NCI-H1105 treated with DMSO at 0.1 percent for 48 hours (cell line): ENCODE data around the gene SUSD6.
"Not testable (repeated sequence)": the region's sequence is repeated elsewhere in the genome, so short reads cannot be mapped to it uniquely, and the experiment has no call there.

Experiments
- DNase-seq: peaks from one replicate; lab custom pipeline; 2025; lab: John Stamatoyannopoulos, UW

SUSD6 gene

GRCh38 chr14:69593018-69593677 lies 18.2 kb upstream of the SUSD6 start:
- DNase-seq, result peak; percentile 83

- DNase-seq, result no peak
Measured at GRCh38 chr14:69594846-69595245, 16.6 kb upstream of the SUSD6 start.

GRCh38 chr14:69595336-69595735 lies 16.1 kb upstream of the SUSD6 start:
- DNase-seq, result no peak

- DNase-seq, result not testable (repeated sequence)
Measured at GRCh38 chr14:69599431-69599830, 12.0 kb upstream of the SUSD6 start.

- DNase-seq, result no peak
Measured at GRCh38 chr14:69600304-69600891, 11.0 kb upstream of the SUSD6 start.

- no peak for DNase-seq
Measured at GRCh38 chr14:69605738-69606137, 5.7 kb upstream of the SUSD6 start.

- DNase-seq, result no peak
Measured at GRCh38 chr14:69606258-69607184, 4.9 kb upstream of the SUSD6 start.

- no peak for DNase-seq
Measured at GRCh38 chr14:69610020-69610873, 1.1 kb upstream of the SUSD6 start.

GRCh38 chr14:69610874-69611171 lies 573 bp upstream of the SUSD6 start:
- DNase-seq, result no peak

GRCh38 chr14:69612014-69612782 lies 802 bp downstream of the SUSD6 start:
- peak; percentile 55 for DNase-seq

- peak; percentile 55 for DNase-seq
Measured at GRCh38 chr14:69612783-69613130, 1.4 kb downstream of the SUSD6 start.

GRCh38 chr14:69613312-69614073 lies 2.1 kb downstream of the SUSD6 start:
- no peak for DNase-seq

- DNase-seq, result no peak
Measured at GRCh38 chr14:69614592-69614991, 3.2 kb downstream of the SUSD6 start.

- DNase-seq, result no peak
Measured at GRCh38 chr14:69615121-69615495, 3.7 kb downstream of the SUSD6 start.

- DNase-seq, result peak; percentile 85
Measured at GRCh38 chr14:69615496-69616407, 4.4 kb downstream of the SUSD6 start.

- DNase-seq, result no peak
Measured at GRCh38 chr14:69616408-69616773, 5.0 kb downstream of the SUSD6 start.

- no peak for DNase-seq
Measured at GRCh38 chr14:69617796-69618195, 6.4 kb downstream of the SUSD6 start.

GRCh38 chr14:69619012-69619411 lies 7.6 kb downstream of the SUSD6 start:
- DNase-seq, result no peak

GRCh38 chr14:69620211-69620611 lies 8.8 kb downstream of the SUSD6 start:
- DNase-seq, result no peak

- no peak for DNase-seq
Measured at GRCh38 chr14:69620981-69621380, 9.6 kb downstream of the SUSD6 start.
